ENCODE results near the gene ITPRIP.

The ITPRIP gene

GRCh38 chr10:104340111-104340526 lies 1.9 kb upstream of the ITPRIP start:
- DNase-seq = no peak

DNA sequence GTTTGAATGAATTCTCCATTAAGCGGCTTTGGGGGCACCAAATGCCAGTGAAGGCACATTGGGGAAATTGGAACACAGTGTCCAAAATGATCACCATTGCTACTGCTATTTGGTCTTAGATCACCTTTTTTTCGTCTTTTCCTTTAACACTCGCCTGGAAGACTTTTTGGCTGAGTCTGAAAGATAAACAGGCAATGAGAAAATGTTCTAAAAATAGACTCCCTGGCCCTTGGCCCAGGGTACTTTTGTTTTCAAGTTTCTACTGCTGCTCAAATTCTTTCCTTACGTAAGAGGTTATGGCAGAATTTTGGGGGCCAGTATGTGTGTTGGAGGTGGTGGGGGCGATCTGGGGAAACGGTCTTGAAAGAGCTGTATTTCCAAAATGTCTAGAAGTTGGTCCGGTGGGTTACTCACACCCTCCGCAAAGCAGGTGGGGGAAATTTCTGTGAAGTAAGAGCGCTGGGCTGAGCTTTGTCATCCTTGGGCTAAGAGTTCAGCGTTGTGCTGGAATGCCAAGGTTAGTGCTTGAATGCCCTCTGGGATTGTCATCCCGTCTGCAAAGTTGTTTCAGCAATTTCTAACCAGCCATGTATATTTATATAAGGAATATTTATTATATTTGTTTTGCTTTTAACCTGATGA lies 1.3 kb upstream of the ITPRIP start:
- DNase-seq = no peak

DNA sequence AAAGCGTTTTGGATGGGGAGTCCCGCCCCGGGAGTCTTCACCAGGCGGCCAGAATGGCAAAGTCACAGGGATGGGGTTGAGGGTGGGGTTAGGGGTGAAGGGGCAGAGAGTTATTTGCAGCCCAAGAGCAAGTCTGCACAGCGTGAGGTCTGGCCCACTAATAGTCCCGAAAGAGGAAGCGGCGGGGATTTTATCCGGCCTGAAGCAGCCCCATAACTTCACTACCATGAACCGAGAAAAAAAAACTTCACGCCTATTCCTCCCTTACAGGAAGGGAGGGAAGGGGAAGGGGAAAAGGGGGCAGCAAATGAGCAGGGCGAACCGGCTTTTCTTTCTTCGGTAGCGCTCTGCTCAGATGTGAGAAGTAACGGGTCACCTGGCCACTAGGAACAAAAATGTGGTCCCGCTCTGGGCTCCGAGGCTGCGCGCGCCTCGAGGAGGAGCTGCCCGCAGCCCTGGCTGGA lies 712 bp downstream of the ITPRIP start:
- DNase-seq = no peak

GRCh38 chr10:104336821-104337467 lies 1.3 kb downstream of the ITPRIP start:
- no peak for DNase-seq

DNA sequence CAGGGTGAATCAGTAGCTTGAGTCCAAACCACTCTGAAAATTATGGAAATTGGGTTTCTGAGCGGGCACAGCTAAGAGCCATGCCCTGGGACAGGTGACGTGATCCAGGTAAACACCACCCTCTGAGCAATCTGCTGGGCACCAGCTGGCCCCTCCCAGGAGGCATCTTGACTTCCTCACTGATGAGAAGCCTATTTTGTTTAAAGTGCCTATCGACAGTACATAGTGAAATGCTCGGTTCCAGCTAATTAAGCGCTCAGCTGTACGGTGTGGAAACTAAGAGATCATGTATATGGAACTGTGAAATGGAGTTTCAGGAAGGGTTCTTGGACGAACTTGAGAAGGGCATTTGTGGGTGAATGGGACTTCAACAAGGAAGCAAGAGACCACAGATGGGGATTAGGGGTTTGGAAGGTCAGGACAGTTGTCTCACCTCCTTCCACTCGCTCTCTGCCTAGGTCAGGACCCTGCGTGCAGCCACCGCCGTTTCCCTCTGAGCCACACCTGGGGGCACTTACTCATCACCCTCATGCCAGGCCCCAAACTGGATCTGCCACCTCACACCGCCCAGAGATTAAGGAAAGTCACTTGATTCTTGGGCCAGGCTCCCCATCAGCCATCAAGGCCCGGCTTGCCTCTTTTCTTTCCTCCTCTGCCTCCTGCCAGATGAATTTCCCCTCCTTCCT lies 3.2 kb downstream of the ITPRIP start:
- no peak for DNase-seq

DNA sequence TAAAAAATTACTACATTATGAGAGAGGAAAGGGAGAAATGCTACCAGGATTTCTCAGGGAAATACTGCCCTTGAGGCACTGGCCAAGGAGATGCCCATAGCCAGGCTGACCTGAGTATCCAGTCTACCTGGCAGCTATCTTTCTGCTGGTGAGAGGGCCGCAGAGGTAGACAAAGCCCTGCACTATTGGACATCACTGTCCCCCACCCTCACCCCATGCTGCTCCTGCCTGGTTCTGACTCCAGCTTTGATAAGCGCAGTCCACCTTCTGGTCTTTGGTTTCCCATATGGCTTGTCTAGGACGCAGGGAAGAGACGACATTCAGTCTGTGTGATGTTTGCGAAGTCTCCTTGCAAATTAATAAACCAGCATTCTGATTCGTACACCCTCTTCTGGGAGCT lies 3.7 kb downstream of the ITPRIP start:
- no peak for DNase-seq

- no peak for DNase-seq
These were observed 4.4 kb downstream of the ITPRIP start for GRCh38 chr10:104333728-104334373.

DNA sequence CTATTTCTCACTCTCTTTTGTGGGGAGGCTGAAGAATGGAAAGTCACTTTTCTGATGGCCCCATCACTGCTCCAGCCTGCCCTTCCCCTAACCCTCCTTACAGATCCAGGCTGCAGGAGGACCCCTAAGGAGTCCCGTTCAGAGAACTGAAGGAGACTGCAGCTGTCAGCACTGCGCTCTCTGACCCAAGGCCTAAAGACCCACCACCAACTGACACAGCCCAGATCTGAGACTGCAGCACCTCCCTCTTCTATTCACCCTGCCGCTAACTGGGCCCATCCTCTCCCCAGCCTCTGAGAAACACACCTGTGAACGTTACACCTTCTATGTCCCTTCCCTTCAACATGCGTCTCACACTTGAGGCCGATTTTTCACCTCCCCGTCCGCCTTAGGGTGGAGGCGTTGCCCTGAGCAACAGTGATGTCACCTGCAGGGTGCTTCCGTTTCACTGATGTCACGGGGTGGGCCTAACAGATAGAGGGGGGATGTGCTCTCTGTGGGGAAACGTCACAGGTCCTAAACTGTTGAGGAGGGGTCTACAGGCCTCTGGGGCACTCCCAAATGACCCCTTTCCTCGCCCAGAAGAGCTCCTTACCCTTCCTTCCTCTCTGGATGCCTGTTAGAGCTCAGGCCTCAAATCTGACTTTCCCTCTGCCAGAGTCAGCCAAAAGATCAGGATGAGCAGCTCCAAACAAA lies 5.1 kb downstream of the ITPRIP start:
- DNase-seq = peak; percentile 76

DNA sequence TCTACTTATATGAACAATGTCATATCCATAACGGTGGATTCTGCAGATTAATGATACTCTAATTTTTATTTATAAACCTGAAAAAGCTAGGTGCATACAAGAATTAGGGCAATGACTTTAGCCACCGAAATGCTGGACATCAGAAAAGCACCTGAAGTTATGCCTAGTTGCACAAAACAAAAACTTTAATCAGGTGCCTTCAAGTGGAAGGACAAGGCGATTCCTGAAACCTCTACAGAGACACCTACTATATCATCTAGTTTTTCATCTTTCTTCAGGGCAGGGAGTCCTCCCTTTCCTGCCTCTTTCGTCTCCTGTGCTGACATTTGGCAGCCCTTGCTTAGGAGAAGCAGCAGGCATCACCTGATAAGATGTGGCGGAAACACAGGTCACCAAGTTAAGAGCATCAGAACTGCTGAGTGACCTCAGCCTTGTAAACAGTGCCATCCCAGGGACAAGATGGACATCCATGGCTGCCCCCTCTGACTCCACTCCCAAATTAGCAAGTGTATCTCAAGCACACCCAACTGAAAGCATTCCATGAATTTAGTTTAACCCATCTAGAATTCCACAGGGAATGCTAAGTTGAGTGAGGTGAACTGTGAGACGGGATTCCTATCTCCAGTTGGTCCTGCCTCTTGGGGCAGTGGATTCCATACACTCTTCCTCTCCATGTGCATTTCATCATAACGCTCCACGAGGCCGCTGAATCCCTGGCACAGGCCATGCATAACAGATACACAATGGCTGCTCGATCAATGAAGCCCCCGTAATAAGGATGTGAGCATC lies 5.8 kb downstream of the ITPRIP start:
- DNase-seq = no peak

GRCh38 chr10:104331208-104331838 lies 6.9 kb downstream of the ITPRIP start:
- no peak for DNase-seq

- no peak for DNase-seq
These were observed 7.8 kb downstream of the ITPRIP start for GRCh38 chr10:104330168-104331110.

- no peak for DNase-seq
These were observed 8.5 kb downstream of the ITPRIP start for GRCh38 chr10:104329735-104330134.

GRCh38 chr10:104328896-104329710 lies 9.2 kb downstream of the ITPRIP start:
- DNase-seq = peak; percentile 65

DNA sequence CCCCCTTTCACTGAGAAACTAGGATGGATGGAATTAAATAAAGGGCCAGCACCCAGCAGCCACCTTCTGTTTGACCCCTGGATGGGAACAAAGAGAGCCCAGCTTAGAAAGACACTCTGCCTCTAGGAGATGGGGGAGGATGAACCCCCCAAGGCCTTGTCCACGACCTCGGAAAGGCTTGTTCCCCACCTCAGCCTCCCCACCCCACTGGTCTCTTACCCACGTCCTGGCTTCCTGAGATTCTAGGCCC lies 9.7 kb downstream of the ITPRIP start:
- no peak for DNase-seq

GRCh38 chr10:104327745-104328645 lies 10.3 kb downstream of the ITPRIP start:
- DNase-seq = no peak

DNA sequence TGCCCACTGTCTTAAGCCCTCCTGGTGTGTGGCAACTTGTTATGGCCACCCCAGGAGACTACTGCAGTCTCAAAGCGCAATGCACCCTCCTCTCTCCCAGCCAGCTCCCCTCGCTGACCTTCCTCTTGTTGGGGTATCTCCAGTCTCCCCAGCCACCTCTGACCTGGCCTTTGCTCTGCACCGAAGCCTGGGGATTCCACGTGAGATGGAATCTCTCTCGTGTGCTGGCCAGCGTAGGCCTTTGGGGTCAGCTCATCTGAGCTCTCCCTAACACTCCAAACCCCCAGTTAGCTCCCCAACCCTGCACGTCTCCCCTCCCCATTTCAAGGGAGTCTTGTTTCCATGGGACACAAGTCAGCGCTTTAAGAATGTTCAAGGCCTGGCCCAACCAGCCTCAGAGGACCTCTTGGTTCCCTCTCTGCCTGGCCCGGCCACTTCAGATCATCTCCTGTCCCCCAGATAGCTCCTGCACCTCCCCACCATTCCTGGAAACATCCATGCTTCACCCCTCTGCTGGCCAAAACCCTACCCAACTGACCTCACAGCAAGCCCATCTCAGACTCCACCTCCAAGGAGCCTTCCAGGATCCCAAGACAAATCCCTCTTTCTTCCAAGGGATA lies 11.2 kb downstream of the ITPRIP start:
- DNase-seq = no peak

DNA sequence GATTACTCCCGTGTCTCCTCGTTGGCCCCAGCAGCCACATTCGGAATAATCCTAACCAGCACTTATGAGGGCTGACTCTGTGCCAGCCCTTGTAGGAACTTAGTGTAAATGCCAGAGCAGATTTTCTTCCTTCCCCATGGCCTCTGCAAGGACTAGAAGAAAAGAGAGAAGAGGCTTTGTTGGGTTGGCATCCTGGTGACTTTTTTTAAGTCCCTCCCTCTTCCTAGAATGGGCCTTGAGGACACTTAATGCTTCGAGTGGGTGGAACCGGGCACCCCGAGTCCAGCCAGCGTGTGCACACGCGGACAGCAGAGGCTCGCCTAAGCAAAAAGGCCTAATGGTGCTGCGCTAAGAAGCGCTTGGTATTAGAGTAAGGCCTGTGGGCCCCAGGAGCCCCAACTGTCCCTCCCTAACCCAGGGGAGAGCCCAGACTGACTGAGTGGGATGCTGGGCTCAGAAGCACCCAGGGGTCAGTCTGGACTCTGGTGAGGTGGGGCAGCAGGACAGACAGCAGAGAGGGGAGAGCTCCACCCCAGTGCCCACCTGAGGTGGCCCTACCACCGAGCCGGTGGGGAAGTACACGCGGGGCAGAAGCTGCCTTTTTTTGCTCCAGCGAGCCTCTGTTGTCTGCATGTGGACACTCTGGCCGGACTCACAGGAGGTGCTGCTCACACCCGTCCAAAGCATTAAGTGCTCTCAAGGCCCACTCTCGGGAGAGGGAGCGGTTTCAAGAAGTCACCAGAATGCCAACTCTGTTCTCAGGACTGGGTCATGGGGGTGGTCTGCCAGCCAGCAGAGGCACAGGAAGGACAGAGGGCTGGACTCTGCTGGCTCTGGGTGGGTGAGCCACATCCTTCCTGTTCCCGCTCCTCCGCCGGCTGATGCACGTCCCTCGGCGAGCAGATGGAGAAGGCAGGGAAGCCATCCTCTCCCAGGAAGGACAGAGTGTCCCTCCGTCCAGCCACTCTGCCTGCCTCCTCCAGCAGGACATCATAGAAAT lies 12.5 kb downstream of the ITPRIP start:
- no peak for DNase-seq

Measured in activated gamma-delta T cell treated with Interleukin-2 at 50 U/mL for 16 hours (primary cell).